Measurements from ENCODE around the gene CAMK2D. TPM values are rescaled to one million over a fixed set of nuclear protein-coding genes. Genes with fewer than 3 reads are reported as not detected.
A peak's percentile ranks its signal among the peaks of the same experiment; 100 is the strongest.
"Not testable (repeated sequence)": the region's sequence is repeated elsewhere in the genome, so short reads cannot be mapped to it uniquely, and the experiment has no call there.

The CAMK2D gene
- 10 to 100 TPM; 45.9 to 67.1 (median 56.2) TPM for total RNA-seq

GRCh38 chr4:113761620-113762185, at the start of gene CAMK2D:
TSS of gene CAMK2D (minus strand) at chr4:113761738. CDS start at chr4:113761068, 670 bp downstream.
- peak; percentile 72 for ATAC-seq

GRCh38 chr4:113810906-113811305, 49.4 kb upstream of the CAMK2D start:
- Histone ChIP-seq H3K36me3 (no peaks in the 10 kb centered on the region), H3K4me3 (no peak overlapping the region), H3K9me3 (no peaks in the 10 kb centered on the region), H3K27ac (no peak overlapping the region), H3K4me1 (no peaks in the 10 kb centered on the region), H3K27me3 (no peaks in the 10 kb centered on the region)
- ATAC-seq, result no peak
- TF ChIP-seq EP300 (IDR thresholded peaks at IDR 0.05) (no peak), POLR2AphosphoS5 (IDR thresholded peaks at IDR 0.05) (no peak), POLR2A (IDR thresholded peaks at IDR 0.05) (no peak)
- TF ChIP-seq, protein P1, sequence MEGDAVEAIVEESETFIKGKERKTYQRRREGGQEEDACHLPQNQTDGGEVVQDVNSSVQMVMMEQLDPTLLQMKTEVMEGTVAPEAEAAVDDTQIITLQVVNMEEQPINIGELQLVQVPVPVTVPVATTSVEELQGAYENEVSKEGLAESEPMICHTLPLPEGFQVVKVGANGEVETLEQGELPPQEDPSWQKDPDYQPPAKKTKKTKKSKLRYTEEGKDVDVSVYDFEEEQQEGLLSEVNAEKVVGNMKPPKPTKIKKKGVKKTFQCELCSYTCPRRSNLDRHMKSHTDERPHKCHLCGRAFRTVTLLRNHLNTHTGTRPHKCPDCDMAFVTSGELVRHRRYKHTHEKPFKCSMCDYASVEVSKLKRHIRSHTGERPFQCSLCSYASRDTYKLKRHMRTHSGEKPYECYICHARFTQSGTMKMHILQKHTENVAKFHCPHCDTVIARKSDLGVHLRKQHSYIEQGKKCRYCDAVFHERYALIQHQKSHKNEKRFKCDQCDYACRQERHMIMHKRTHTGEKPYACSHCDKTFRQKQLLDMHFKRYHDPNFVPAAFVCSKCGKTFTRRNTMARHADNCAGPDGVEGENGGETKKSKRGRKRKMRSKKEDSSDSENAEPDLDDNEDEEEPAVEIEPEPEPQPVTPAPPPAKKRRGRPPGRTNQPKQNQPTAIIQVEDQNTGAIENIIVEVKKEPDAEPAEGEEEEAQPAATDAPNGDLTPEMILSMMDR (IDR thresholded peaks at IDR 0.05), result no peak
- 58 to 60% methylated on average over 2 of the region's 2 CpGs for WGBS, 2 donors (ENCODE audit: low coverage in 1 of 2)

More at GRCh38 chr4:113761620-113762185, at the start of gene CAMK2D:
- WGBS, 2 donors (ENCODE audit: low coverage in 1 of 2), result 0 to 2% methylated on average over 10 to 23 of the region's 50 CpGs
- Histone ChIP-seq H3K4me3 (peak within 1 kb of the TSS; percentile 80 to 95), H3K4me1 (peaks cover 0 to 36% (median 3%) of the 10 kb centered on the region in 3 donors), H3K9me3 (no peaks in the 10 kb centered on the region), H3K27ac (peak within 1 kb of the TSS; percentile 97 to 99 (median 98)), H3K27me3 (no peaks in the 10 kb centered on the region), H3K36me3 (peaks cover 0 to 6% of the 10 kb centered on the region in 2 donors)
- peak; percentile 17 to 41 for TF ChIP-seq POLR2A (IDR thresholded peaks at IDR 0.05)
- peak; percentile 76 for TF ChIP-seq POLR2AphosphoS5 (IDR thresholded peaks at IDR 0.05)
- TF ChIP-seq, protein P1 (IDR thresholded peaks at IDR 0.05), result peak; percentile 27 to 83 (median 48)
- TF ChIP-seq EP300 (IDR thresholded peaks at IDR 0.05), result no peak

- Histone ChIP-seq H3K36me3 (no peaks in the 10 kb centered on the region), H3K9me3 (no peaks in the 10 kb centered on the region), H3K4me3 (no peak overlapping the region), H3K27me3 (no peaks in the 10 kb centered on the region), H3K27ac (no peak overlapping the region), H3K4me1 (no peaks in the 10 kb centered on the region)
- no peak for TF ChIP-seq POLR2AphosphoS5 (IDR thresholded peaks at IDR 0.05)
- TF ChIP-seq, protein P1 (IDR thresholded peaks at IDR 0.05), result no peak
- TF ChIP-seq EP300 (IDR thresholded peaks at IDR 0.05), result no peak
- no peak for TF ChIP-seq POLR2A (IDR thresholded peaks at IDR 0.05)
- ATAC-seq, result no peak
- WGBS, 2 donors (ENCODE audit: low coverage in 1 of 2), result 67 to 86% methylated on average over 1 to 5 of the region's 5 CpGs
Measured at GRCh38 chr4:113809311-113809710, 47.8 kb upstream of the CAMK2D start.

DNA sequence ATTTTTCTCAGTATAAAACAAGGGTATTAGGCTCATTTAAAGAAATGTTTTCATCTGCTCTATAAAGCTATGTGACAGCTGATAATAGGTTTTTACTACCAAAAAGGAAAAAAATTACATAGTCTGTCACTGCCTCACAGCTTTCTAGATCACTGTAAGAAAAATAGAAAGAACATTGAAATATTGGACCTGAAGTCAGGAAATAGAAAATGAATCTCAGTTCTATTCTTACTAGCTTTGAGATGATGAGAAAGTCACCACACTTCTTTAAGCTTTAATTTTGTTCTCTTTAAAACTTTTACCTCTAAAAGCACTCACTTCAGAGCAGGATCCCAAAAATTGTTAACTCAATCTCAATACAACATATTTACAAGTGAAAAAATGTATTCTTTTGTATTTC, 45.3 kb upstream of the CAMK2D start:
- H3K4me1 ChIP-seq, result no peaks in the 10 kb centered on the region
- TF ChIP-seq, protein P1 (IDR thresholded peaks at IDR 0.05), result no peak
- TF ChIP-seq EP300 (IDR thresholded peaks at IDR 0.05) (no peak), POLR2AphosphoS5 (IDR thresholded peaks at IDR 0.05) (no peak), POLR2A (IDR thresholded peaks at IDR 0.05) (no peak)

GRCh38 chr4:113801882-113802281, 40.3 kb upstream of the CAMK2D start:
- Histone ChIP-seq H3K27ac (no peak overlapping the region), H3K36me3 (no peaks in the 10 kb centered on the region), H3K4me3 (no peak overlapping the region), H3K9me3 (peaks cover 0 to 4% (median 0%) of the 10 kb centered on the region in 3 donors), H3K27me3 (no peaks in the 10 kb centered on the region), H3K4me1 (no peaks in the 10 kb centered on the region)
- no peak for ATAC-seq
- no peak for TF ChIP-seq EP300 (IDR thresholded peaks at IDR 0.05)
- no peak for TF ChIP-seq POLR2AphosphoS5 (IDR thresholded peaks at IDR 0.05)
- no peak for TF ChIP-seq POLR2A (IDR thresholded peaks at IDR 0.05)
- TF ChIP-seq, protein P1 (IDR thresholded peaks at IDR 0.05), result no peak

More for the DNA sequence above, 45.3 kb upstream of the CAMK2D start:
- Histone ChIP-seq H3K4me3 (no peak overlapping the region), H3K27ac (no peak overlapping the region), H3K9me3 (peaks cover 0 to 4% (median 0%) of the 10 kb centered on the region in 3 donors), H3K36me3 (no peaks in the 10 kb centered on the region), H3K27me3 (no peaks in the 10 kb centered on the region)
- no peak for ATAC-seq

DNA sequence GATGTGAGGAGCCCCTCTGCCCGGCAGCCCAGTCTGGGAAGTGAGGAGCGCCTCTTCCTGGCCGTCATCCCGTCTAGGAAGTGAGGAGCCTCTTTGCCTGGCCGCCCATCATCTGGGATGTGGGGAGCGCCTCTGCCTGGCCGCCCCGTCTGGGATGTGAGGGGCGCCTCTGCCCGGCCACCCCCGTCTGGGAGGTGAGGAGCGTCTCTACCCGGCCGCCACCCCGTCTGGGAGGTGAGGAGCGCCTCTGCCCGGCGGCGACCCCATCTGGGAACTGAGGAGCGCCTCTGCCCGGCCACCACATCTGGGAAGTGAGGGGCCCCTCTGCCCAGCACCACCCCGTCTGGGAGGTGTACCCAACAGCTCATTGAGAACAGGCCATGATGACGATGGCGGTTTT, 34.8 kb upstream of the CAMK2D start:
- not testable (repeated sequence) for H3K27me3 ChIP-seq, H3K36me3 ChIP-seq, H3K4me1 ChIP-seq, H3K27ac ChIP-seq, ATAC-seq, H3K4me3 ChIP-seq
- H3K9me3 ChIP-seq, result peaks cover 0 to 12% (median 0%) of the 10 kb centered on the region in 3 donors
- WGBS, 2 donors (ENCODE audit: low coverage in 1 of 2), result no CpG with 5 or more reads among the region's 24 CpGs
